A549 (cell line): Measurements from ENCODE around the gene SCNN1B.

Experiments
- CEBPB ChIP-seq, 2 experiments: fragments of >200 bp in 1 of 2; sonication (Bioruptor Twin) in 1 of 2; formaldehyde crosslinking in 1 of 2; IDR thresholded peaks; 2 replicates each; pipeline ENCODE4 v1.6.1; 2012 to 2016
- EHMT2 ChIP-seq: fragments of 200-600 bp; sonication (generic); IDR thresholded peaks from 2 replicates; pipeline ENCODE4 v1.6.1; 2016; ENCODE audit warnings: antibody characterized with exemption, low read depth, mild to moderate bottlenecking, moderate library complexity
- EP300 ChIP-seq, 2 experiments: fragments of >200 bp; sonication (Bioruptor Twin); formaldehyde crosslinking; IDR thresholded peaks; 2 replicates in 1 of 2; 3 replicates in 1 of 2; pipeline ENCODE4 v1.6.1; 2016 to 2017
- HOXA7 ChIP-seq: fragments of 250-450 bp; sonication (Bioruptor Pico); IDR thresholded peaks from 2 replicates; pipeline ENCODE4 v1.5.0; 2020; ENCODE audit warnings: mild to moderate bottlenecking, moderate library complexity
- NR3C1 ChIP-seq: fragments of >200 bp; sonication (Bioruptor Twin); formaldehyde crosslinking; IDR thresholded peaks from 3 replicates; pipeline ENCODE4 v1.6.1; 2017
- PHF8 ChIP-seq: fragments of 200-600 bp; sonication (generic); IDR thresholded peaks from 2 replicates; pipeline ENCODE4 v1.6.1; 2016; ENCODE audit warnings: low read depth, mild to moderate bottlenecking, antibody characterized with exemption, moderate library complexity, borderline replicate concordance
- RNF2 ChIP-seq: fragments of 200-600 bp; sonication (generic); IDR thresholded peaks from 2 replicates; pipeline ENCODE4 v1.6.1; 2016; ENCODE audit warnings: low read depth, mild to moderate bottlenecking, antibody characterized with exemption, moderate library complexity, borderline replicate concordance
- ZC3H11A ChIP-seq: fragments of 450-650 bp; IDR thresholded peaks from 2 replicates; pipeline ENCODE4 v1.6.1; 2014; ENCODE audit warnings: antibody characterized with exemption, mild to moderate bottlenecking
- ZFP36 ChIP-seq: fragments of 450-650 bp; IDR thresholded peaks from 2 replicates; pipeline ENCODE4 v1.6.1; 2014; ENCODE audit warnings: borderline replicate concordance; ENCODE audit not compliant: partially characterized antibody
- TF ChIP-seq, protein P1 (sequence below): fragments of >200 bp; sonication (Bioruptor Twin); formaldehyde crosslinking; IDR thresholded peaks from 3 replicates; pipeline ENCODE4 v1.5.1; 2016

DNA sequence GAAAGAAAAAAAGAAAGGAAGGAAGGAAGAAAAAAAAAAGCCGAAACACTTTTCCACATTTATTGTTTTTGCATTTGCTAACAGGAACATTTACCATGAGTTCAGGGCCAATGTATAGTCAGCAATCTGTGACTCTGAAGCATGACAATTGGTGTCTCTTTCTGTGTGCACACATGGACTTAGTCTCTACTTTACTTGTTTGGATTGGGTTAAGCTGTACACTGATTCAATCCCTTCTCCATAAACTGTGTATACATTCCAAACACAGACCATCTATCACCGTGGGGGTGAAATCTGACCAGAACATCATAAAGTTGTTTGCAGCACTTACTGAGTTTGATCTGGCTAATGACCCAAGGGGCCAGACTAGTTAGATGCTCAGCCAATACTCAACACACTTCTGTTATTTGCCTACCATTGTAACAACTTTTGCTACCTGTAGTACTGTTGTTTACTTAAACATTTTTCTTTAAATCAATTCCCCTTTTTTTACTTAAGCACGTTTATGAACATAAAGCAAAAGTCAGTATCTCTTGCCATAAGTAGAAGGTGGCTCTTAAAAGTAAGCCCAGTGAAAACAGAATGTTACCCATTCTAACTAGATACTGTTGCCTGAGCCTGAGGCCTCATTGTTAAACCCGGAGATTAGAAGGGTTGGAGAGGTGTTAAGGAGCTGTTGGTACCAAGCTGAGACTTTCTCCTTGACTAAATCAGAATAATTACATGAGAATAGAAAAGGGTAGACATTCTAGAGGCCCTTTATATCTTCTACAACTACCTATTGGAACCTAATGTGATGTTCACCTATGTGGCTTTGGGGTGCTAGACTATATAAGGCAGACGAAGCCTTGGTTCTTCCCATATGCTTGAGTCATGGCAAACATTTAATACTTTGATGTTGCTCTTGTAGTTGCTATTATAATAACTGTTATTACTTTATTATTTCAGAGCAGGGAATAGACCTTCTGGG lies 41.8 kb downstream of the SCNN1B start:
- TF ChIP-seq EHMT2 (no peak), CEBPB (IDR thresholded peaks at IDR 0.05) (no peak), NR3C1 (no peak), PHF8 (no peak), RNF2 (no peak), ZC3H11A (no peak), EP300 (IDR thresholded peaks at IDR 0.05) (no peak), HOXA7 (CRISPR knock-in tag) (no peak), ZFP36 (no peak)
- TF ChIP-seq, protein P1, sequence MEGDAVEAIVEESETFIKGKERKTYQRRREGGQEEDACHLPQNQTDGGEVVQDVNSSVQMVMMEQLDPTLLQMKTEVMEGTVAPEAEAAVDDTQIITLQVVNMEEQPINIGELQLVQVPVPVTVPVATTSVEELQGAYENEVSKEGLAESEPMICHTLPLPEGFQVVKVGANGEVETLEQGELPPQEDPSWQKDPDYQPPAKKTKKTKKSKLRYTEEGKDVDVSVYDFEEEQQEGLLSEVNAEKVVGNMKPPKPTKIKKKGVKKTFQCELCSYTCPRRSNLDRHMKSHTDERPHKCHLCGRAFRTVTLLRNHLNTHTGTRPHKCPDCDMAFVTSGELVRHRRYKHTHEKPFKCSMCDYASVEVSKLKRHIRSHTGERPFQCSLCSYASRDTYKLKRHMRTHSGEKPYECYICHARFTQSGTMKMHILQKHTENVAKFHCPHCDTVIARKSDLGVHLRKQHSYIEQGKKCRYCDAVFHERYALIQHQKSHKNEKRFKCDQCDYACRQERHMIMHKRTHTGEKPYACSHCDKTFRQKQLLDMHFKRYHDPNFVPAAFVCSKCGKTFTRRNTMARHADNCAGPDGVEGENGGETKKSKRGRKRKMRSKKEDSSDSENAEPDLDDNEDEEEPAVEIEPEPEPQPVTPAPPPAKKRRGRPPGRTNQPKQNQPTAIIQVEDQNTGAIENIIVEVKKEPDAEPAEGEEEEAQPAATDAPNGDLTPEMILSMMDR: no peak
